ENCODE data around the gene SLC2A6. TPM values are rescaled to one million over a fixed set of nuclear protein-coding genes. Genes with fewer than 3 reads are reported as not detected.

SLC2A6 gene
- total and polyA plus RNA-seq, 2 of the 8 experiments (the other 6 are each of a cell fraction or from before 2014, with no cell fraction given), result 16.6 to 17.8 TPM

DNA sequence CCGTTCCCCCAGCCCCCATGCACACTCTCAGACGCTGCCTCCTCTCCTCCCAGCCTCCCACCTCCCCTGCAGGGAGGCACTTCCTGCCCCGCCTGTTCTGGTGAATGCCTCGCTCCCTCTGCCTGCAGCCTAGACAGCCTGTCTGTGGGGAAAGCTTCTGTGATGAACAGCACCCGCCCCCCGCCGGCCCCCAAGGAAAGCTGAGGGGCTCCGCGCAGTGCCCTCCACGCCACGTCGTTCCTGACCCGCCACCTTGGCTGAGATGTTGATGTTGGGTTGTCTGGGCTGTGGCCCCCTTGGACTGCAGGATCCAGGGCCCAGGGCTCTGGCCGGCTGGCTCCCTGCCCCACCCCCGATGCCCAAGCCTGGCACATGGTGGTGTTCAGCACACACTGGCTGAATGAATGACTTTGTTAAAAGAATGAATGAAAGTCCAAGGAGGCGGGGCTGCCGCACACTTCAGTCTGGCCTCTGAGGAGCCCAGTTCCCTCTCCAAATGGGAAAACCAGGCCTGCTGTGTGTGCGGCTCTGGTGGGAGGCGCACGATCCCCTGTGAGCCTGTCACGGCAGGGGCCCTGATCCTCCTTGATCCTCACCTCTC lies 47.9 kb upstream of the SLC2A6 start:
- Histone ChIP-seq H2BK12ac (ENCODE audit: low read depth, low read length) (peak overlapping the region; percentile 92; the same call in 1 of the 2 replicates), H3K18ac (ENCODE audit: extremely low read depth, low read length) (peak overlapping the region; percentile 88), H3K14ac (ENCODE audit: insufficient read length) (no peak overlapping the region), H3K9ac (replicated peaks in 1 of 4; ENCODE audit: extremely low read depth in 1 of 4, low read depth in 3 of 4, low read length in 3 of 4) (no peak overlapping the region), H3K4me1 (replicated peaks in 1 of 4; ENCODE audit: control insufficient read depth in 3 of 4, insufficient read depth in 4 of 4, low read length in 3 of 4) (peaks cover 4 to 33% (median 30%) of the 10 kb centered on the region in 4 experiments), H3K23me2 (ENCODE audit: low read depth, low read length) (no peaks in the 10 kb centered on the region; the same call in 1 of the 2 replicates), H3K56ac (replicated peaks; ENCODE audit: insufficient read length, low read depth, low read length) (no peak overlapping the region), H3K4ac (replicated peaks; ENCODE audit: insufficient read length, low read depth, low read length) (peak overlapping the region; percentile 13), H2AFZ (ENCODE audit: low read length) (no peak overlapping the region), H2AK5ac (ENCODE audit: low read depth, low read length) (no peak overlapping the region), H4K5ac (ENCODE audit: insufficient read length, low read depth, low read length) (peak overlapping the region; percentile 38), H2BK120ac (replicated peaks; ENCODE audit: low read depth, low read length) (peak overlapping the region; percentile 62), H3K4me3 (ENCODE audit: extremely low read depth in 1 of 4, insufficient read depth in 2 of 4, low read depth in 3 of 4, low read length in 4 of 4) (no peak overlapping the region; a peak in 1 of 8 replicates), H2BK20ac (ENCODE audit: low read length) (peak overlapping the region; percentile 98; the same call in 1 of the 2 replicates), H2BK5ac (ENCODE audit: low read depth, low read length) (peak overlapping the region; percentile 84; the same call in 1 of the 2 replicates), H4K91ac (replicated peaks; ENCODE audit: insufficient read length, low read length) (peak overlapping the region; percentile 78), H3K79me1 (ENCODE audit: low read depth, low read length) (no peaks in the 10 kb centered on the region), H3K23ac (ENCODE audit: insufficient read length) (no peak overlapping the region), H3K27me3 (replicated peaks in 1 of 4; ENCODE audit: control insufficient read depth in 3 of 4, extremely low read depth in 1 of 4, insufficient read depth in 3 of 4, low read length in 3 of 4) (peaks cover 0 to 5% (median 2%) of the 10 kb centered on the region in 4 experiments; a peak in 4 of 7 replicates), H3K36me3 (ENCODE audit: control insufficient read depth in 2 of 4, insufficient read depth in 4 of 4, low read length in 3 of 4) (no peaks in the 10 kb centered on the region), H4K20me1 (replicated peaks in 1 of 2; ENCODE audit: control insufficient read depth in 1 of 2, insufficient read depth in 2 of 2, low read length in 2 of 2) (no peaks in the 10 kb centered on the region), H3K9me3 (ENCODE audit: insufficient read depth in 2 of 2, low read depth in 1 of 2, low read length in 1 of 2) (no peaks in the 10 kb centered on the region), H3K27ac (ENCODE audit: low read depth, low read length) (no peak overlapping the region), H3K79me2 (ENCODE audit: control insufficient read depth in 1 of 2, insufficient read depth in 2 of 2, low read length in 2 of 2) (no peaks in the 10 kb centered on the region), H3K4me2 (ENCODE audit: insufficient read depth in 1 of 2, low read depth in 2 of 2, low read length in 2 of 2) (peak overlapping the region; percentile 43 to 51), H4K8ac (ENCODE audit: extremely low read depth, insufficient read depth, low read length) (peak overlapping the region; percentile 39; the same call in 1 of the 2 replicates), H2BK15ac (ENCODE audit: low read length) (peak overlapping the region; percentile 65; the same call in 1 of the 2 replicates)
- DNase-seq (ENCODE audit: low read depth in 1 of 2, low spot score in 2 of 2) (no peak), FAIRE-seq (no peak)
- TF ChIP-seq SRF (IDR thresholded peaks at IDR 0.05; ENCODE audit: low read depth, low read length), result no peak
- TF ChIP-seq CTBP2 (IDR thresholded peaks at IDR 0.05; ENCODE audit: borderline replicate concordance, insufficient read depth, insufficient read length, low read length), result peak; percentile 38
- no peak for TF ChIP-seq KDM4A (IDR thresholded peaks at IDR 0.05; ENCODE audit: low read depth, low read length, severe bottlenecking)
- 0 out of 4 replicates have a peak, but pooled peaks of 1 of the 2 experiments have one; percentile 20 for TF ChIP-seq SIN3A (conservative IDR thresholded peaks at IDR 0.05 in 1 of 2, IDR thresholded peaks at IDR 0.05 in 1 of 2; ENCODE audit: low read depth in 1 of 2, low read length in 2 of 2)
- TF ChIP-seq, protein P1, sequence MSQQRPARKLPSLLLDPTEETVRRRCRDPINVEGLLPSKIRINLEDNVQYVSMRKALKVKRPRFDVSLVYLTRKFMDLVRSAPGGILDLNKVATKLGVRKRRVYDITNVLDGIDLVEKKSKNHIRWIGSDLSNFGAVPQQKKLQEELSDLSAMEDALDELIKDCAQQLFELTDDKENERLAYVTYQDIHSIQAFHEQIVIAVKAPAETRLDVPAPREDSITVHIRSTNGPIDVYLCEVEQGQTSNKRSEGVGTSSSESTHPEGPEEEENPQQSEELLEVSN (IDR thresholded peaks at IDR 0.05), result peak; percentile 22; the same call in 1 of the 2 replicates
- peak; percentile 35; the same call in 1 of the 2 replicates for TF ChIP-seq MAX (IDR thresholded peaks at IDR 0.05)
- WGBS, 2 experiments (ENCODE audit: extremely low coverage in 1 of 2, insufficient coverage in 1 of 2, insufficient read length in 1 of 2, insufficient replicate concordance in 2 of 2, low coverage in 1 of 2, low lambda C conversion rate in 2 of 2, missing lambda C conversion rate in 1 of 2), result 34% methylated on average over 19 of the region's 21 CpGs; no CpG with 5 or more reads in 1 of the 2 experiments
- ChIA-PET POLR2A (ENCODE audit: partially characterized antibody) (interaction anchor here (0.6 to 3.0 kb wide), 4 partner anchors 9 to 121 kb away, joined by 3 to 11 read pairs (median 6); partner anchors contain the start of gene CACFD1), CTCF (ENCODE audit: partially characterized antibody) (interaction anchor here (0.6 to 2.7 kb wide), 11 partner anchors 12 to 200 kb away, joined by 3 to 14 read pairs (median 4); no protein-coding TSS in a partner anchor)
